PC-9 (cell line): ENCODE measurements around the gene CNTNAP5. TPM values are rescaled to one million over a fixed set of nuclear protein-coding genes. Genes with fewer than 3 reads are reported as not detected.

Experiments used
- BruUV-seq: library from RNA; stranded (reverse); fragments of 400-500 nt; replicated peaks from 2 replicates; lab custom pipeline; 2021; lab: Mats Ljungman, UMichigan
- CTCF ChIA-PET: fragments of 300-600 bp; sonication (Branson Sonifier 250); formaldehyde crosslinking; loops from one replicate; lab custom pipeline; 2022; ENCODE audit warnings: antibody characterized with exemption; lab: Charles Lee
- POLR2A ChIA-PET: fragments of 300-600 bp; sonication (Branson Sonifier 250); formaldehyde crosslinking; loops from one replicate; lab custom pipeline; 2022; ENCODE audit warnings: antibody characterized with exemption; ENCODE audit not compliant: unreplicated experiment; lab: Charles Lee
- DNase-seq, 2 experiments: peaks; one replicate each; pipeline versions ENCODE4 v3.0.0 to v3.0.0-alpha.2; 2015 to 2022; ENCODE audit warnings: mixed read lengths in 1 of 2
- H2AFZ ChIP-seq: fragments of 200-600 bp; sonication (generic); 2 replicates; pipeline ENCODE4 v1.8.1; 2017; ENCODE audit warnings: antibody characterized with exemption
- H3F3A ChIP-seq: fragments of 200-600 bp; sonication (generic); 2 replicates; pipeline ENCODE4 v1.8.1; 2017; ENCODE audit warnings: antibody characterized with exemption, mild to moderate bottlenecking, low read depth; ENCODE audit not compliant: insufficient read depth
- H3K27ac ChIP-seq: fragments of 200-600 bp; sonication (generic); 2 replicates; pipeline ENCODE4 v1.6.1; 2016; ENCODE audit warnings: mixed run types
- H3K27me3 ChIP-seq: fragments of 200-600 bp; sonication (generic); 2 replicates; pipeline ENCODE4 v1.6.1; 2016; ENCODE audit warnings: low read depth, mixed run types; ENCODE audit not compliant: insufficient read depth
- H3K36me3 ChIP-seq: fragments of 200-600 bp; sonication (generic); 2 replicates; pipeline ENCODE4 v1.6.1; 2016; ENCODE audit warnings: low read depth, mixed run types
- H3K4me1 ChIP-seq: fragments of 200-600 bp; sonication (generic); replicated peaks from 2 replicates; pipeline ENCODE4 v1.6.1; 2016; ENCODE audit warnings: mixed run types; ENCODE audit not compliant: insufficient read depth
- H3K4me2 ChIP-seq: fragments of 200-600 bp; sonication (generic); 2 replicates; pipeline ENCODE4 v1.6.1; 2017; ENCODE audit warnings: mixed run types
- H3K4me3 ChIP-seq: fragments of 200-600 bp; sonication (generic); 2 replicates; pipeline ENCODE4 v1.6.1; 2016; ENCODE audit warnings: mixed run types
- H3K79me2 ChIP-seq: fragments of 200-600 bp; sonication (generic); 2 replicates; pipeline ENCODE4 v1.6.1; 2017; ENCODE audit warnings: low read depth, mixed run types
- H3K9me2 ChIP-seq: fragments of 200-600 bp; sonication (generic); 2 replicates; pipeline ENCODE4 v1.8.1; 2017; ENCODE audit warnings: mild to moderate bottlenecking; ENCODE audit not compliant: insufficient read depth
- H3K9me3 ChIP-seq: fragments of 200-600 bp; sonication (generic); 2 replicates; pipeline ENCODE4 v1.8.1; 2016; ENCODE audit warnings: low read depth; ENCODE audit not compliant: insufficient read depth
- H4K20me1 ChIP-seq: fragments of 200-600 bp; sonication (generic); 2 replicates; pipeline ENCODE4 v1.8.1; 2017; ENCODE audit not compliant: insufficient read depth
- CTCF ChIP-seq: fragments of 200-600 bp; sonication (generic); conservative IDR thresholded peaks from 2 replicates; pipeline ENCODE4 v1.6.1; 2017; ENCODE audit warnings: mixed run types, antibody characterized with exemption, mild to moderate bottlenecking, moderate library complexity
- EZH2 ChIP-seq: fragments of 200-600 bp; sonication (generic); IDR thresholded peaks from 2 replicates; pipeline ENCODE4 v1.8.0; 2017; ENCODE audit warnings: antibody characterized with exemption, low read depth
- intact Hi-C: fragments of 100-400 bp; cut with micrococcal nuclease; formaldehyde crosslinking; loops from one replicate; pipeline ENCODE4 v1.10.0; 2022; ENCODE audit not compliant: unreplicated experiment
- total RNA-seq: library from RNA; stranded (reverse); gene quantifications from 2 replicates; pipeline ENCODE4 v1.2.3, GENCODE V29; 2021

Gene CNTNAP5
- total RNA-seq, 1 experiment from 2014 or later, result not detected

GRCh38 chr2:124888431-124888830 is 863.3 kb downstream of the CNTNAP5 start:
- Histone ChIP-seq H3F3A (peaks cover 6% of the 10 kb centered on the region), H3K4me1 (no peaks in the 10 kb centered on the region), H2AFZ (no peak overlapping the region), H3K79me2 (no peaks in the 10 kb centered on the region), H3K27me3 (no peaks in the 10 kb centered on the region), H3K4me2 (no peak overlapping the region), H4K20me1 (no peaks in the 10 kb centered on the region), H3K9me3 (no peaks in the 10 kb centered on the region), H3K36me3 (no peaks in the 10 kb centered on the region), H3K9me2 (no peaks in the 10 kb centered on the region), H3K27ac (no peak overlapping the region), H3K4me3 (no peak overlapping the region)
- intact Hi-C loops, result no loop called here
- POLR2A ChIA-PET, result no interaction called here
- no TSS peak for BruUV-seq
- TF ChIP-seq CTCF, result no peak
- TF ChIP-seq EZH2, result no peak
- no peak for DNase-seq
- CTCF ChIA-PET, result no interaction called here

GRCh38 chr2:124894199-124894598 is 869.1 kb downstream of the CNTNAP5 start:
- Histone ChIP-seq H2AFZ (no peak overlapping the region), H3K79me2 (no peaks in the 10 kb centered on the region), H3K4me3 (no peak overlapping the region), H4K20me1 (no peaks in the 10 kb centered on the region), H3K4me2 (no peak overlapping the region), H3K27ac (no peak overlapping the region), H3K9me3 (no peaks in the 10 kb centered on the region), H3K36me3 (no peaks in the 10 kb centered on the region), H3K9me2 (no peaks in the 10 kb centered on the region), H3F3A (no peaks in the 10 kb centered on the region), H3K4me1 (no peaks in the 10 kb centered on the region), H3K27me3 (no peaks in the 10 kb centered on the region)
- DNase-seq, result no peak
- CTCF ChIA-PET, result no interaction called here
- POLR2A ChIA-PET, result no interaction called here
- TF ChIP-seq CTCF (no peak), EZH2 (no peak)
- intact Hi-C loops, result no loop called here
- BruUV-seq, result no TSS peak

GRCh38 chr2:124898827-124899226 is 873.7 kb downstream of the CNTNAP5 start:
- Histone ChIP-seq H3K9me3 (no peaks in the 10 kb centered on the region), H3K4me1 (no peaks in the 10 kb centered on the region), H3K4me2 (no peak overlapping the region), H3K79me2 (no peaks in the 10 kb centered on the region), H2AFZ (no peak overlapping the region), H3F3A (no peaks in the 10 kb centered on the region), H3K36me3 (no peaks in the 10 kb centered on the region), H3K27me3 (no peaks in the 10 kb centered on the region), H4K20me1 (no peaks in the 10 kb centered on the region), H3K4me3 (no peak overlapping the region), H3K9me2 (no peaks in the 10 kb centered on the region), H3K27ac (no peak overlapping the region)
- CTCF ChIA-PET, result no interaction called here
- no TSS peak for BruUV-seq
- intact Hi-C loops, result no loop called here
- POLR2A ChIA-PET, result no interaction called here
- DNase-seq, result no peak
- TF ChIP-seq EZH2 (no peak), CTCF (no peak)
